ENCODE data around the gene AOPEP.

The AOPEP gene

DNA sequence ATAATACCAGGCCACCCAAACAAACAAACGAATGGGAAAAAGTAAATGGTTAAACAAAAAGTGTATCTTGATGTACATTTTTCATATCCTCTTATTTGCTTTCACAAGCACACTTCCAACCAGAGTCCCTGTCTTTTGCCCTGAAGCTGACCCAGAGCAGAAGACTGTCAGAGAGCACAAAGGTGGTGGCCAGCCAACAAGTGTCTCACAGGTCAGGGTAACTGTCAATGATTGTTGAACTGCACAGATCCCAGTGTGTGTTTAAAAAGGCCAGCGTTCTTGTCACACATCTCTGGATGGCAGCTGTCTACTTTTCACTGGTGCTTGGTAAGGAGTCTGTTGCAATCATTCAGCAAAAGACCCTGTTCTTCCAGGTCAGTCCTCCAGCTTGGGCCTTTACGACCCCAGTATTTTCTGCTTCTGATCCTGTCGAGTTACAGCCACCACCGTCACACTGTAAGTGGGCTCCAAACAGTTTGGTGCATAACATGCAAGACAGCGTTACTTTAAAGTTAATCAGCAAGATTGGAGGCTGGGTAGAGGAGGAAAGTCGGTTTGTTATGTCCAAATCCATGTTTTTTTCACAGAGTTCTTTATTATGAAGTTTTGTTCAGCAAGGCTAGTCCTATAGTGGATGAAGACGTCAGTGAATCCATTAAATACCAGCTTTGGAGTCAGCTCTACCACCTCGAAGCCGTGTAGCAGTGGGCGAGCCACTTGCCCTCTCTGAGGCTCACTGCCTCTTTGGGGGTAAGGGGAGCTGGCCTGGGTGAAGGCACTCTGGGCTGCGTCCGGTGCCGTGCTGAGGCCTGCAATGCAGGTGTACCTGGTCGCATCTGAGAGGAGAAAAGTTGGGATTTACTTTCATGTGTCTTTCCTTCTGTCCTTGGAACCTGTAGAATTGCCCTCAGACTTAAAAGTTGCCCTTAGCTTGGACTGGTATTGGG lies 265.7 kb downstream of the AOPEP start:
- DNase-seq, result no peak
- intact Hi-C loops (cut with DNase I), result no loop called here

DNA sequence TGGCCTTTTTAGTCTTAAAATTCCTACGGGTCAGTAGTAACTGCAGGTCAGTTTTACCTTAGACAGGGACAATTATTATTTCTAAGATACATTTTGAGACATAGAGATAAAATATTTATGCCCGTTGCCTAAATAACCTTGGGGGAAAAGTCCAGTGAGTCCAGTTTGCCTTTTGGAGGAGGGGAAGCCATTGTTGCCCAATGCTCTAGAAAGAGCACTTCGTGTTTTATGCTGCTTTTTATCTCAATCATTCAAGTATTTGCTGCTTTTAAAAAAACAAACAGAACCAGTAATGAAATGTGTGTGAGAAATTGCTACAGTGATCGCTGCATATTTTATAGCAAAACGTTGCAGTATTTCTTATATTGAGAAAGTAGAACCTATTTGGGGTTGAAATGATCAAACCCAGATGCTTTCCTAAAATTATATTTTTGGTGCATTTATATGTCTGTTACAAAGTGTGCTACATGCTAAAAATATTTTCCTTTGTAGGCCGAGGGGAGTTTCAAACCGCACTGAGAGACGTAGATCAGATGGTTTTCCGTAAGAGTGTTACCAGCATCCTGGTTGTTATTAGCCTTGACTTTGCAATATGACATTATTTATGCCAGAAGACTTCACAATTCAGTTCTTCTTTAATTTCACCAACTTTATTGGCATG lies 266.8 kb downstream of the AOPEP start:
- no peak for DNase-seq

DNA sequence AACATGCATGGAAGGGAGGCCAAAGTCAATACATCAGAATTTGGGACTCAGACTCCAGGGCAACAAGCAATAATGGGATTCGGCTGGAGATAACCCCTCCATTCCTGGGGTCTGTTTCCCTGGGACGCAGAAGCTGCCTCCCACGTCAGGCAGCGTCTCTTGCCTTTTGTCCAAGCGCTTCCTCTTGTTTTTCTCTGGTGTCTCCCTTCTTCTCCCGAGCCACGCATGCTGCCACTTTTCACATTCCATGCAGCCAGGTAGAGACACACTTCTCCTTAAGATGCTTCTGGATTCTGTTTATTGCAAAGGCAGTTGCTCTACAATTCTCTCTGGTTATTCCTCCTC lies 267.3 kb downstream of the AOPEP start:
- DNase-seq, result no peak
- intact Hi-C loops (cut with DNase I), result no loop called here

More for the DNA sequence above, 266.8 kb downstream of the AOPEP start:
- intact Hi-C loops (cut with DNase I), result no loop called here

DNA sequence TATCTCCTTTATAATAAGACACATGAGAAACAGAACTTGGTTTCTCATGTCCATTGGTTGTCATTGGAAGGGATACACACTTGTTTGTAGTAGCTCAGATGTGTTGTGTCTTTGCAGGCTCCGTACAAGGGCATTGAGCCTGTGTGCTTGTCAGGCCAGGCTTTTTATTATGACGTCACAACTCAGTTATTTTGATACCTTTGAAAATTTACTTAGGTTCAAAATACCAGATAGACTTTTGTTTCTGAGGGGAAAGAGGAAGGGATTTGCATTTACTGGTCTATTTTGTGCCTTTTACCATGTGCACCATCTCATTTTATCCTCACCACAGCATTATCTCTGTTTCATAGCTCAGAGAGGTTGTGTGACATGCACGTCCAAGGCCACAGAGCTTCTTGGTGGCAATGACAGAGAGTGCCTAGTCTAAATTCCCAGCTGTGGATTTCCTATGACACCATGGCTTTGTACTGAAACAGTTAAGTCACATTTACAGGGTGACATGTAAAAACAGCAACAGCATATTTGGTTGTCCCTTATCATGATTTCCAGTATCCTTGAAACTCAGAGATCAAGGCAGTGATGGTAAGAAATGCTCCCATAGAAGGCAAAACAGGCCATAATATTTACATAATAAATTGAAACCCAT lies 268.7 kb downstream of the AOPEP start:
- intact Hi-C loops (cut with DNase I), result no loop called here
- DNase-seq, result no peak

DNA sequence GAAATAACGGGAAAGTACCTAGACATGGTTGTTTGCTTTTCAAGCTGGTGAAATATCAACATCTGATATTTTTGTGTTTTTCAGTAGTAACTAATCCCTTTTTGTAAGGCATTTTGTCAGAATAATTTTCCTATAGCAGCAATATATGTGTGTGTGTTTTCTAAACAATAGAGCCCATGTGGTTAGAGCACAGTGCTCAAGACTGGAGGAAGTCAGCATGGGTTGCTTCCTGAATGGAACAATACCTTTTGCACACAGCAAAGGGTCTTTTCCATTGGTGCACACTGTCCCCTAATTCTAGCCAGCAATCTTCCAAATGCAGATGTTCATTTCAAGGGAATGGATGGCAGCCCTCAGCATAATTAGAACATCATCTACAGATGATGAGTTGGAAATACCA lies 270.1 kb downstream of the AOPEP start:
- no peak for DNase-seq
- intact Hi-C loops (cut with DNase I), result no loop called here

DNA sequence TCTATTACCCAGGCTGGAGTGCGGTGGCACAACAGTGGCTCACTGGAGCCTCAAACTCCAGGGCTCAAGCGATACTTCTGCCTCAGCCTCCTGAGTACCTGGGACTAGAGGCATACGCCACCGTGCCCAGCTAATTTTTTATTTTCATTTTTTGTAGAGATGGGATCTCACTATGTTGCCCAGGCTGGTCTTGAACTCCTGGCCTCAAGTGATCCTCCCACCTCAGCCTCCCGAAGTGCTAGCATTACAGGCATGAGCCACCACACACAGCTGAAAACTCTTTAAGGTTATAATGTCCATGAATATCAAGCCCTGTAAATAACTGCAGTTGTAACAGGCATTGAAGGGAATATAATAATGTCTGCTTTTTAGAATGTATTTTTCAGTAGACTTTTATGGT lies 271.2 kb downstream of the AOPEP start:
- intact Hi-C loops (cut with DNase I), result no loop called here
- DNase-seq, result no peak

DNA sequence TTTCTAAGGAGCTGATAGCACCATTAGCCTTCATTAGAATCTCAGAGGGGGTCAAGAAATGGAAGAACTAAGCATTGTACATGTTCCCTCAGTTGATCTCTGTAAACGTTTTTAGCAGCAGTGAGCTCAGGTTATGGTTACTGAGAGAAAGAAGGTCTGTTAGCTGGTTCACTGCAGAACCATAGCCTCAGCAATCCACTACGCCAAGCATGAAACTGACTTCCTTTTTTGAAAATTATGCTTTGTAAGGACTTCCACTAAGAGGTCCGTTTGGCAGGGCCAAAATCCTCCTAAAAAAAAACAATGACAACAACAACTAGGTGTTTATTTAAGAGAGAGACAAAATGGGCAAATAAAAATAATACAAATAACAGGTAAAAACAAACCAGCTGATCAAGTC lies 273.3 kb downstream of the AOPEP start:
- DNase-seq, result no peak
- intact Hi-C loops (cut with DNase I), result loop anchor here (5.0 to 10.0 kb wide), 2 partner anchors 93 to 125 kb away; no protein-coding TSS in a partner anchor

DNA sequence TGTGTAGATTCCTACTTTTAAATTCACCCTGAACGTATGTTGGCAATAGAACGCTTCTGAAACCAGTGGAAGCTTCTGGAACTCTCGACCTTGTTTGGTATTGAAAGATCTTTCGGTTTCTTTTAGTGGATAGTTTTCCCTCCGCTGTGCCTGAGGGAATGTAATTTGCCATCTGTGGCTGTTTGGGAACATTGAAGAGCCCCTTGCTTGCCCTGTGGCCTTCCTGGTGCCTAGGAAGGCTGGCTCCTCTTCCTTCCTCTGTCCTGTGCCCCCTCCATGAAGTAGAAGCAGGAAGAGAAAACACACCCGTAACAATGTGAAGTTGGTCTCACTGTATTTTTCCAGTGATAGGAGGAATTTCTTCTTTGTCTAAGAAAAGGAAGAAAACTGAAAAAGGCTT lies 274.3 kb downstream of the AOPEP start:
- intact Hi-C loops (cut with DNase I), result loop anchor here (5.0 to 10.0 kb wide), 2 partner anchors 94 to 124 kb away; no protein-coding TSS in a partner anchor

DNA sequence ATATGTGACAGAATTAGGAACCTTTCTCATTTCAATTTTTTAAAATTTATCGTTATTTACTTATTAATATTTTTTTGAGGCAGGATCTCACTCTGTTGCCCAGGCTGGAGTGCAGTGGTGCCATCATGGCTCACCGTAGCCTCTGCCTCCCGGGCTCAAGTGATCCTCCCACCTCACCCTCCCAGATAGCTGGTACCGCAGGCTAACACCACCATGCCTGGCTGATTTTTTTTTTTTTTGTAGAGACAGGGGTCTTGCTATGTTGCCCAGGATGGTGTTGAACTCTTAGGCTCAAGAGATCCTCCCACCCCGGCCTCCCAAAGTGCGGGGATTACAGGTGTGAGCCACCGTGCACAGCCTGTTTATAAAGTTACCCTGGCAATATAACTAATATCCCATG lies 275.2 kb downstream of the AOPEP start:
- intact Hi-C loops (cut with DNase I), result loop anchor here (5.0 to 10.0 kb wide), 2 partner anchors 94 to 123 kb away; no protein-coding TSS in a partner anchor
- no peak for DNase-seq

More for the DNA sequence above, 274.3 kb downstream of the AOPEP start:
- no peak for DNase-seq

DNA sequence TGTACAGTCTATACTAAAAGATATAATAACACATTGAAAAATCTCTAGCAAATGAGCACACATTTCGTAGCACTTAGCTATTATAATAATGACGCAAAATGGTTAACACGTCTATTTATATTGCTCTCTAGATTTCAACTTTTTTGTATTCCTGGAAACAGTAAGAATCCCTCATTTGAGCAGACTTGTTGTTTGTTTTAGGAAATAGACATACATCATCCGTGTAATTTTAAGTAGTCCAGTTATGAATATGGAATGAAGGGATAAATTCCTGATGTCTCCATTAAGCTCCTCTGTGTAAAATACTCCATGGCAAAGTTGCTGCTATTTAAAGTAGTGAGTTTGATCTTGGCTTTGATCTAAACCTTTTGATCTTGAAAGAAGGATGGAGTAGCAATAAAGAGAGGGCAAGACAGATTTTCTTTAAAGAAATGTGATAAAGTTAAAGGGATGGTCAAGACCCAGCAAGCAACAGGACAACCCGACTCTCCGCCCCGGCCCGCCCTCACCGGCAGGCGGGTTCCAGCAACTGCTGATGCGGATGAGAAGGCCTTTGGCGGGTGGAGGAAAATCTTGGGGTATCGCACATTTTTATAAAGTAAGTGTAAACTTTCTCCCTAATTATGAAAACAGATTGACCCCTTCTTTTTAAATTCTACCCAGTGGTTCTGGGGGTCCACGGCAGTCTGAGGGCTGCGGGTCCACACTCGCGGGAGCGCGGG lies 277.4 kb downstream of the AOPEP start:
- peak in 5 of 10 donors; percentile 33 to 91 (median 77) for DNase-seq
- intact Hi-C loops (cut with DNase I), result loop anchor here (1.0 to 10.0 kb wide), 3 partner anchors 97 to 221 kb away; no protein-coding TSS in a partner anchor

DNA sequence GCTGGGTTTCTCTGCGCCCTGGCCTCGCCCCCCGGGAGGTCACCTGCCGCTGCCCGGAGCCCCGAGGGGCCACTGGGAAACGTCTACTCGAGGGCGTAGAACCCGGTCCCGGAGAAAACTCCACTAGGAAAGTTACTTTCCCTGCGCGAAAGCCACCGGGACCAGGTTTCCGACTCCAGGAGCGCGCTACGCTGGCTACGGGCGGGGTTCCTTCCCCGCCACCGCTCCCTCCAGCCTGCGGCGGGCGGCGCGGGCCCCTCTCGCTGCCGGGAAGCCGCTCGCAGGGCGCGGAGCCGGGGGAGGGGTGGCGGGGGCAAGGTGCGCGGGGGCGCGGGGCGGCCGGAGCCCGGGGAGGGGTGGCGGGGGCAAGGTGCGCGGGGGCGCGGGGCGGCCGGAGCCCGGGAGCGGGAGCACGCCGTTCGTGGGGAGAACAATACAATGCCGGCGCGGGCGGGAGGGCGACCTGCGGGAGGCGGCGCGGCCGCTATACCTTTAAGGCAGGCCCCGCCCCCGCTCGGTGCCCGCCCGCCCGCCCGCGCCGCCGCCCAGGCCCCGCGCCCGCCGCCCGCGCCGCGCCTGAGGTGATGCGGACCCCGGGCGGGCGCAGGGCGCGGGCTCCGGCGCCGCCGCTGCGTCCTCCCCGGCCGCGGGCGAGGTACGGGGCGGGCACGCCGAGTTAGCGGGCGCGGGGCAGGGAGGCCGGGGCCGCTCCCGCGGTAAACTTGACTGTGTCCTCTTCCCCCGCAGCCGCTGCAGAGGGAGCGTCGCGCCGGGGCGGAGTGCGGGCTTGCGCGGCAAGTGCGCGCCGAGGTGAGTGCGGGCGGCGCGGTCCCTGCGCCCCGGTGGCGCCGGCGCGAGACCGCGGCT lies 278.1 kb downstream of the AOPEP start:
- DNase-seq, result peak in 3 of 10 donors; percentile 63 to 91 (median 83)
- intact Hi-C loops (cut with DNase I), result loop anchor here (1.0 to 10.0 kb wide), 3 partner anchors 97 to 221 kb away; no protein-coding TSS in a partner anchor

DNA sequence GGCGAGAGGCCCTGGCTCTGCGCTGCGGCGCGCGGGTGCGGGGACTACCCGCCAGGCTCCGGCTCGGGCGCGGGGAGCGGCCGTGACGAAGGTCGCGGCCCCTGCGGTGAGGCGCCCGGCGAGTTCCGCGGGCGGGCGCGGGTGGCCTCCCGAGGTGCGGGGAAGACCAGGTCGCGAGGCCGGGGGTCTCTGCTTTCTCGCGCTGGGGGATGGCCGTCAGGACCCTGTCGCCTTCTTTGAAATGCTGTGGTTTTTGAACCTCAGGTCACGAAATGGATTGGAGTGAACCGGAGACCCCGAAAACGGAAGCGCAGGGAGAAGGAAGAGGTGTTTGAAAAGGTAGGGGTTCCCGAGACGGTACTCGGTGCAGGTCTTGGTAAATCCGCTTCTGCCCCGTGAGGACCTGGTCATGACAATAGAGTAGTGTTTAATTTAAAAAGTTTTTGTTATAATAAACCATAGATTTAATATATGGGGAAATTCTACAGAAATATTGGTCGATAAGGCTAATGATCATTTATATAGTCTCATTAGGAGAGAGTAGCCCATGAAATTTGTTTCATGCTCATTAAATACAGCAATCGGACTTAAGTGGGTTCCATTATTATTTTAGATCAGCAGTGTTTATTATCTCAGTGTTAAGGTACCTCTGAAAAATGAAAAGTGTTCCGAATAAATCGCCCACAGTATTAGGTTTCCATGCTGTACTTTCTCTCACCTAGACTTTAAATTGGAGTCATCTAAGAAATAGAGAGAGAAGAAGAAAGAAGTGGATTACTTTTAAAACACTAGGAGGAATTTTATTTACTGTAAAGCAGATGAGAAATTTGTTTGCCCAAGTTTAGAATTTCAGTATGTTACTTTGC lies 279.0 kb downstream of the AOPEP start:
- intact Hi-C loops (cut with DNase I), result loop anchor here (10.0 kb wide), 1 partner anchor 119 kb away; no protein-coding TSS in a partner anchor
- peak in 1 of 10 donors; percentile 42 for DNase-seq

DNA sequence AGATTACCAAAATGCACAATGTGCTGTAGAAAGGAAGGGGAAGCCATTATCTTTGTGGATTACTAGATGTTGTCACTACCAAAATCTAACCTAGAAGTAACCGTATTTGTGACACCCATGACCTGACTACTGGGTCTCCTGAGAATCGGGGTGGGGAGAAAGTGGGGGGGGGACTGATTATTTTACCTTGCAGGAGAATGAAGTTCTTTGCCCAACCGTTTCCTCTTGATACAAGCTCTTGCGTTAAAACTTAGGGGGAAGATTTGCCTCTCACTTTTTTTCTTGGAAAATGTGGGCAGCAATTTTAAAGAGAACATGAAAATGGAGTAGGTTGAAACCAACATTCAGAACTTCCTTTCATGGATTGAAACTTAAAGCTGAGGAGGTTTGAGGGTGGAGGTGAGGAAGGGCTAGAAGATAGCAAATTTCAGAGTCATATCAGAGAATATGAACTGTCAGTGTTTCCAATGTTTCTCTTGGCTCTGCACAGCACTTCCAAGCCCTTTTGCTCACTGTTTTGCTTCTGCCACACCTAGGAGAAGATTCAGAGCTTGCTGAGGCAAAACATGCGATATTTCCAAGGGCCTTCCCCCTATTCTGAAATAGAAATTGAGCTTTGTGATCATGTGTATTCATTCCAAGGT lies 280.8 kb downstream of the AOPEP start:
- intact Hi-C loops (cut with DNase I), result loop anchor here (10.0 kb wide), 1 partner anchor 117 kb away; no protein-coding TSS in a partner anchor
- no peak for DNase-seq

DNA sequence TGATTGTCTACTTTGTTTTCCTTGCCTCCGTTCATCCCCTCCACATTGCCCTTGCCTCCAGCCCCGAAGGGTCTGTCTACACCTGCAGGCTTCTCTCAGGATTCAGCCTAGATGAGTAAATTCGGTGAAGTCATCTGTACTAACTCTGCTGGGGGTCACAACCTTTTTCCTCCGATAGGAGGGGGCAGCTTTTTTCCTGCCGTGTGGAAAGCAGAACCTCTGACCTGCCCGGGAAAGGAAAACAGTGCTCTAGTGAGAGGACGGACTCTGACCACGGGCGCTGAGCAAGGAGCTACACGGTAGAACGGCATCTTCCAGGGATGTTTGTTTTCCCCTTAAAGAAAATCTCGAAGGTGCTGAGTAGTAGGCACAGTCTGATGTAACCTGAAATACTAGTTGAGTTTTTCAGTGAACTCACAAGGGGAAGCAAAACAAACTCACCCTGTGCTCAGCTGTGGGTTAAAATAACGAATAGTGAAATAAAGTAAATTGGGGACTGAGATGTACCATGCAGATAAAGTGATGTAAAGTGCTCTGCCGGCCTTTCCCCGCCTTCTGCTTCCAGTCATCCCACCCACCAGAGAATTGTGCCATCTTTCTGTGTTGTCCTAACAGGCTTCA lies 281.8 kb downstream of the AOPEP start:
- DNase-seq, result no peak
- intact Hi-C loops (cut with DNase I), result loop anchor here (10.0 kb wide), 1 partner anchor 117 kb away; no protein-coding TSS in a partner anchor

DNA sequence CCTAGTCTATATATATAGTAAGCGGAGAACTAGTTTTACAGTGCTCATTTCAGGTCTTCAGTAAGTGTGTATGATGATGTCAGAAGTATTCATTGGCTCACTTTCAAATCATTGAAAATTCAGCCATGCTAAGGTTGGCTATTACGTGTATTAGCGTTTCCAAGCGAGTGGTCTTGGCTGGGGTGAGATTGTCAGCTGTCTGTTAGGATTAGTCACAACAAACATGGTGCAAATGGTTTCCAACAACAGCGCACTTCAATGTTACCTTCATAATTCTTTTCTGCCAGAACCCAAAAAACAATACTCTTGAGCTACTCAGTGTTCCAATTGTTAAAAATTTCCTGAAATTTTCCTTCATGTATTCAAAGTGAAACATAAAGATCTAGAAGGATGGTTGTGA lies 283.0 kb downstream of the AOPEP start:
- intact Hi-C loops (cut with DNase I), result loop anchor here (10.0 kb wide), 1 partner anchor 115 kb away; no protein-coding TSS in a partner anchor

DNA sequence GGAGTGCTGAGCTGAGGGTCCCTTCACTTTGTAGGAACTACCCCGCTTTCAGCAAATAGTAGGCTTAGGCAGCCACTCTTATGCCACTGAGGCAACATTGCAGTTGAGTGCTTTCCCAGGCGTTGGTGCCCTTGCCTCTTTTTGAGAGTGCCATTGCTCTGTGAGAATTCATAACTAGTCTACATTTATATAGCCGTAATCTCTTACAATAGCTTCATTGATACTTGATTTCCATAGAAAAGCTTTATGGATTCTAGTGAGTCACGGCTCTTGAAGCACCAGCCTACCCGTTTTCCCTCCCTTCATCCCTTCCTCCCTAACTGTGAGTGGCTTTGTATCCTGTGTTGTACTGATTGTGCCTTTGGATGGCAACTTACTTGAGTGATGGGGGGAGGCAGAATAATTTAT lies 283.9 kb downstream of the AOPEP start:
- intact Hi-C loops (cut with DNase I), result no loop called here
- DNase-seq, result peak in 1 of 10 donors; percentile 79

More for the DNA sequence above, 283.0 kb downstream of the AOPEP start:
- DNase-seq, result no peak
